Stimulated activated CD4-positive, alpha-beta T cell treated with anti-CD3 and anti-CD28 coated beads, Interleukin-4, amount 100 ng/mL, for 1 hour (primary cell): ENCODE measurements around the gene BRD4.

Experiments
- DNase-seq: peaks from one replicate; pipeline ENCODE4 v3.0.0-alpha.2; 2020

Gene BRD4

GRCh38 chr19:15288146-15288963, 44.0 kb downstream of the BRD4 start:
- no peak for DNase-seq

GRCh38 chr19:15287496-15287895, 44.8 kb downstream of the BRD4 start:
- no peak for DNase-seq

- no peak for DNase-seq
These were observed 45.5 kb downstream of the BRD4 start for GRCh38 chr19:15286688-15287365.

- no peak for DNase-seq
These were observed 46.3 kb downstream of the BRD4 start for GRCh38 chr19:15285896-15286591.

- DNase-seq = no peak
These were observed 47.4 kb downstream of the BRD4 start for GRCh38 chr19:15284896-15285295.

GRCh38 chr19:15284091-15284490, 48.2 kb downstream of the BRD4 start:
- no peak for DNase-seq

- DNase-seq = no peak
These were observed 49.0 kb downstream of the BRD4 start for GRCh38 chr19:15283141-15283883.

GRCh38 chr19:15282311-15282705, 50.0 kb downstream of the BRD4 start:
- no peak for DNase-seq

- no peak for DNase-seq
These were observed 51.2 kb downstream of the BRD4 start for GRCh38 chr19:15280915-15281683.

GRCh38 chr19:15280048-15280725, 52.2 kb downstream of the BRD4 start:
- no peak for DNase-seq

- no peak for DNase-seq
These were observed 52.9 kb downstream of the BRD4 start for GRCh38 chr19:15279326-15279904.

GRCh38 chr19:15276620-15277215, 55.6 kb downstream of the BRD4 start:
- no peak for DNase-seq

GRCh38 chr19:15274477-15274876, 57.9 kb downstream of the BRD4 start:
- DNase-seq = no peak

- no peak for DNase-seq
These were observed 62.5 kb downstream of the BRD4 start for GRCh38 chr19:15269806-15270205.

- DNase-seq = no peak
These were observed 63.4 kb downstream of the BRD4 start for GRCh38 chr19:15268928-15269253.

GRCh38 chr19:15268192-15268927, 64.0 kb downstream of the BRD4 start:
- DNase-seq = no peak

GRCh38 chr19:15266683-15267082, 65.7 kb downstream of the BRD4 start:
- no peak for DNase-seq

- no peak for DNase-seq
These were observed 66.5 kb downstream of the BRD4 start for GRCh38 chr19:15265850-15266248.

- no peak for DNase-seq
These were observed 67.0 kb downstream of the BRD4 start for GRCh38 chr19:15265214-15265849.

GRCh38 chr19:15264933-15265206, 67.5 kb downstream of the BRD4 start:
- no peak for DNase-seq
